Natural killer cell (primary cell): Measurements from ENCODE around the gene GPC5. TPM values are rescaled to one million over a fixed set of nuclear protein-coding genes. Genes with fewer than 3 reads are reported as not detected.
"Not testable (repeated sequence)": the region's sequence is repeated elsewhere in the genome, so short reads cannot be mapped to it uniquely, and the experiment has no call there.

Experiments
- ATAC-seq, 3 donors: fragments of 150-1000 bp in 2 of 3; fragments of 200-7000 bp in 1 of 3; cut with Tn5 transposase; 1 replicate in 1 of 3; 2 replicates in 2 of 3; pipeline ENCODE4 v1.10.0; 2021; ENCODE audit warnings: mild to moderate bottlenecking in 2 of 3, moderate library complexity in 2 of 3
- DNase-seq, 2 donors: peaks; one replicate each; pipeline versions ENCODE4 v3.0.0 to v3.0.0-alpha.2; 2013 to 2021; ENCODE audit warnings: mixed read lengths in 1 of 2
- H3K27ac ChIP-seq: one replicate; pipeline ENCODE4 v1.5.1; 2013; ENCODE audit warnings: mild to moderate bottlenecking, low read length
- H3K27me3 ChIP-seq: one replicate; pipeline ENCODE4 v1.6.1; 2013; ENCODE audit warnings: low read length; ENCODE audit not compliant: control insufficient read depth, insufficient read depth
- H3K36me3 ChIP-seq: one replicate; pipeline ENCODE4 v1.6.1; 2013; ENCODE audit warnings: low read length; ENCODE audit not compliant: control insufficient read depth, insufficient read depth
- H3K4me1 ChIP-seq: one replicate; pipeline ENCODE4 v1.6.1; 2013; ENCODE audit warnings: low read length; ENCODE audit not compliant: control insufficient read depth, insufficient read depth
- H3K4me3 ChIP-seq: one replicate; pipeline ENCODE4 v1.5.1; 2013; ENCODE audit warnings: low read length
- H3K9me3 ChIP-seq: one replicate; pipeline ENCODE4 v1.6.1; 2013; ENCODE audit warnings: low read length; ENCODE audit not compliant: control insufficient read depth, insufficient read depth
- H3K27ac Mint-ChIP-seq, 2 donors: one replicate each; pipeline ENCODE4 v1.8.0; 2022; ENCODE audit warnings: mild to moderate bottlenecking in 2 of 2, mixed read lengths in 2 of 2, moderate library complexity in 1 of 2
- H3K27me3 Mint-ChIP-seq, 2 donors: one replicate each; pipeline ENCODE4 v1.8.0; 2022; ENCODE audit warnings: low read depth in 2 of 2, mixed read lengths in 2 of 2
- H3K36me3 Mint-ChIP-seq: one replicate; pipeline ENCODE4 v1.8.0; 2022; ENCODE audit warnings: mixed read lengths
- H3K4me1 Mint-ChIP-seq, 2 donors: one replicate each; pipeline ENCODE4 v1.8.0; 2022; ENCODE audit warnings: mixed read lengths in 2 of 2
- H3K4me3 Mint-ChIP-seq: one replicate; pipeline ENCODE4 v1.8.0; 2022; ENCODE audit warnings: mild to moderate bottlenecking, moderate library complexity, mixed read lengths
- H3K9me3 Mint-ChIP-seq, 2 donors: one replicate each; pipeline ENCODE4 v1.8.0; 2022; ENCODE audit warnings: mixed read lengths in 2 of 2
- CTCF ChIP-seq: fragments of 200-600 bp; IDR thresholded peaks from one replicate; pipeline ENCODE4 v1.8.0; 2022; ENCODE audit warnings: antibody characterized with exemption
- WGBS: methylation state at CpG from one replicate; pipeline ENCODE4 v1.1.7; 2013; ENCODE audit warnings: missing lambda C conversion rate; ENCODE audit not compliant: insufficient coverage; 5-methylcytosine and 5-hydroxymethylcytosine counted together
- intact Hi-C: fragments of 100-400 bp; cut with micrococcal nuclease; formaldehyde crosslinking; loops from one replicate; pipeline ENCODE4 v1.14.2; 2022
- total RNA-seq, 4 donors: library from RNA; stranded (reverse); fragments of 120-200 nt in 1 of 4; gene quantifications; one replicate each; pipeline versions ENCODE4 v1.2.3 to v1.2.4, GENCODE V29; 2013 to 2022

Gene GPC5
- total RNA-seq, 3 donors from 2014 or later (not counting 1 experiment from before 2014, with no cell fraction given) = not detected

- Mint-ChIP-seq H3K27ac (no peak overlapping the region), H3K27me3 (no peaks in the 10 kb centered on the region), H3K9me3 (peaks cover 4 to 20% of the 10 kb centered on the region in 2 donors), H3K4me1 (no peaks in the 10 kb centered on the region), H3K4me3 (no peak overlapping the region), H3K36me3 (no peaks in the 10 kb centered on the region)
- Histone ChIP-seq H3K4me3 (no peak overlapping the region), H3K27ac (no peak overlapping the region), H3K4me1 (no peaks in the 10 kb centered on the region), H3K27me3 (no peaks in the 10 kb centered on the region), H3K36me3 (no peaks in the 10 kb centered on the region), H3K9me3 (peaks cover 7% of the 10 kb centered on the region)
- ATAC-seq = no peak
- DNase-seq = no peak
- WGBS = 67% methylated on average over 1 of the region's 1 CpG
- TF ChIP-seq CTCF = no peak
- intact Hi-C loops = no loop called here
These were observed 867.0 kb downstream of the GPC5 start for GRCh38 chr13:92265408-92265807.

- Histone ChIP-seq H3K27me3 (no peaks in the 10 kb centered on the region), H3K36me3 (no peaks in the 10 kb centered on the region), H3K9me3 (peaks cover 7% of the 10 kb centered on the region), H3K4me1 (no peaks in the 10 kb centered on the region), H3K4me3 (no peak overlapping the region), H3K27ac (no peak overlapping the region)
- intact Hi-C loops = no loop called here
- Mint-ChIP-seq H3K27ac (no peak overlapping the region), H3K27me3 (no peaks in the 10 kb centered on the region), H3K4me3 (no peak overlapping the region), H3K4me1 (no peaks in the 10 kb centered on the region), H3K36me3 (no peaks in the 10 kb centered on the region), H3K9me3 (peaks cover 4 to 22% of the 10 kb centered on the region in 2 donors)
- WGBS = 82% methylated on average over 1 of the region's 1 CpG
- no peak for TF ChIP-seq CTCF
- DNase-seq (no peak), ATAC-seq (no peak)
These were observed 872.6 kb downstream of the GPC5 start for GRCh38 chr13:92270990-92271389.

- H3K36me3 Mint-ChIP-seq = no peaks in the 10 kb centered on the region
- H3K4me1 Mint-ChIP-seq = no peaks in the 10 kb centered on the region
- peaks cover 7 to 21% of the 10 kb centered on the region in 2 donors for H3K9me3 Mint-ChIP-seq
- DNase-seq (no peak), ATAC-seq (no peak)
- no peak overlapping the region for H3K4me3 Mint-ChIP-seq
- no peak overlapping the region for H3K4me3 ChIP-seq
- 92% methylated on average over 1 of the region's 1 CpG for WGBS
- intact Hi-C loops = no loop called here
- no peaks in the 10 kb centered on the region for H3K27me3 Mint-ChIP-seq
- no peaks in the 10 kb centered on the region for H3K36me3 ChIP-seq
- H3K4me1 ChIP-seq = no peaks in the 10 kb centered on the region
- peaks cover 7% of the 10 kb centered on the region for H3K9me3 ChIP-seq
- TF ChIP-seq CTCF = no peak
- H3K27ac Mint-ChIP-seq = no peak overlapping the region
- H3K27me3 ChIP-seq = no peaks in the 10 kb centered on the region
- H3K27ac ChIP-seq = no peak overlapping the region
These were observed 873.8 kb downstream of the GPC5 start for GRCh38 chr13:92272177-92272576.

GRCh38 chr13:92280986-92281385 is 882.6 kb downstream of the GPC5 start:
- H3K36me3 Mint-ChIP-seq, H3K9me3 ChIP-seq, ATAC-seq, H3K4me3 Mint-ChIP-seq, H3K27ac ChIP-seq, H3K27ac Mint-ChIP-seq, H3K4me1 ChIP-seq, DNase-seq, H3K4me1 Mint-ChIP-seq, H3K27me3 Mint-ChIP-seq, H3K4me3 ChIP-seq, H3K36me3 ChIP-seq, intact Hi-C loops, H3K27me3 ChIP-seq: not testable (repeated sequence)
- H3K9me3 Mint-ChIP-seq = peaks cover 15 to 18% of the 10 kb centered on the region in 2 donors
- 81% methylated on average over 8 of the region's 8 CpGs for WGBS

- H3K9me3 ChIP-seq, H3K4me3 Mint-ChIP-seq, H3K4me1 ChIP-seq, H3K27ac ChIP-seq, H3K4me3 ChIP-seq, ATAC-seq, H3K27ac Mint-ChIP-seq, H3K27me3 Mint-ChIP-seq, H3K4me1 Mint-ChIP-seq, H3K27me3 ChIP-seq, DNase-seq, H3K36me3 ChIP-seq, intact Hi-C loops: not testable (repeated sequence)
- WGBS = 94% methylated on average over 29 of the region's 29 CpGs
- Mint-ChIP-seq H3K36me3 (peaks cover 13% of the 10 kb centered on the region), H3K9me3 (peaks cover 14 to 28% of the 10 kb centered on the region in 2 donors)
These were observed 892.4 kb downstream of the GPC5 start for GRCh38 chr13:92290718-92291307.

- H3K36me3 Mint-ChIP-seq = peaks cover 16% of the 10 kb centered on the region
- ATAC-seq, DNase-seq, H3K36me3 ChIP-seq, H3K27me3 ChIP-seq, H3K4me1 Mint-ChIP-seq, H3K27ac ChIP-seq, H3K4me3 Mint-ChIP-seq, H3K27ac Mint-ChIP-seq, H3K27me3 Mint-ChIP-seq, H3K4me1 ChIP-seq, intact Hi-C loops, H3K4me3 ChIP-seq: not testable (repeated sequence)
- H3K9me3 Mint-ChIP-seq = peaks cover 14 to 19% of the 10 kb centered on the region in 2 donors
- peaks cover 17% of the 10 kb centered on the region for H3K9me3 ChIP-seq
- WGBS = 100% methylated on average over 3 of the region's 5 CpGs
These were observed 896.1 kb downstream of the GPC5 start for GRCh38 chr13:92294533-92294932.
